ENCODE data around the gene IL27RA. TPM values are rescaled to one million over a fixed set of nuclear protein-coding genes. Genes with fewer than 3 reads are reported as not detected.
A peak's percentile ranks its signal among the peaks of the same experiment; 100 is the strongest.

The IL27RA gene
- total and polyA plus RNA-seq, 2 experiments from 2014 or later = 7.7 to 11.4 TPM

DNA sequence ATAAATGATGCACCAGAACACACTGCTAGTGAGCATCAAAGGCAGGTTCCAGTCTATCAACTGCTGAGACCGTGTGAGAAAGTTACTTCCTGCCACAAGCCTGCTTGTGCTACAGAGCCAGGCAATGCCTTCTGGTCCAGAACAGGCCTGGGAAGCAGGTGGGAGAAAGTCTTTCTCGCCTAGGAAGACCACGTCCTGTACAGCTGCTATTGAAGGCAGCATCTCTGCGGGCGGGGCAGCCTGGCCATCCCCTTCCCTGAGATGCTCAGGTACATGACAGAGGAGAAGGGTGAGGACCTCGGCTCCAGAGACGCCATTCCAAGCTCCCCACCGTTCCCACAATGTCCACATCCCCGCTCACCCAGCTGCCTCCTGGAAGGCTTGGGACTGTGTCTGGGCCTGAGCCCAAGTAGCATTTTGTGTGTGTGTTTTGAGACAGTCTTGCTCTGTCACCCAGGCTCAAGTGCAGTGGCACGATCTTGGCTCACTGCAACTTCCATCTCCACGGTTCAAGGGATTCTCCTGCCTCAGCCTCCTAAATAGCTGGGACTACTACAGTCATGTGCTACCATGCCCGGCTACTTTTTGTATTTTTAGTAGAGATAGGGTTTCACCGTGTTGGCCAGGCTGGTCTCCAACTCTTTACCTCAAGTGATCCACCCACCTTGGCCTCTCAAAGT is 28.9 kb upstream of the IL27RA start:
- H3K9me2 ChIP-seq (ENCODE audit: insufficient read depth) = no peaks in the 10 kb centered on the region
- H3K4me3 ChIP-seq = no peak overlapping the region
- no peaks in the 10 kb centered on the region for H4K20me1 ChIP-seq (replicated peaks; ENCODE audit: insufficient read depth)
- ATAC-seq (no peak), DNase-seq (ENCODE audit: low spot score) (no peak)
- peaks cover 19% of the 10 kb centered on the region for H3K4me1 ChIP-seq (ENCODE audit: insufficient read depth)
- peak overlapping the region; percentile 77; the same call in 1 of the 2 replicates for H3K27ac Mint-ChIP-seq
- no peak overlapping the region for H3K27ac ChIP-seq (ENCODE audit: low read depth)
- 0 out of 2 replicates have a peak, but pooled peaks cover 6% of the 10 kb centered on the region for H3K36me3 ChIP-seq (ENCODE audit: insufficient read depth)
- peaks cover 41% of the 10 kb centered on the region for H3K79me2 ChIP-seq (replicated peaks; ENCODE audit: insufficient read depth)
- H3K36me3 Mint-ChIP-seq (ENCODE audit: low read depth) = peaks cover 30% of the 10 kb centered on the region
- no peak overlapping the region for H3K4me3 Mint-ChIP-seq
- peaks cover 17% of the 10 kb centered on the region for H3K27me3 Mint-ChIP-seq (ENCODE audit: insufficient read depth, low read depth, poor library complexity)
- no peak overlapping the region for H3K4me2 ChIP-seq
- H3F3A ChIP-seq (replicated peaks; ENCODE audit: low read depth) = peaks cover 9% of the 10 kb centered on the region; the same call in 1 of the 2 replicates
- peaks cover 20% of the 10 kb centered on the region; the same call in 2 of the 3 replicates for H3K9me3 Mint-ChIP-seq
- TF ChIP-seq, protein P1, sequence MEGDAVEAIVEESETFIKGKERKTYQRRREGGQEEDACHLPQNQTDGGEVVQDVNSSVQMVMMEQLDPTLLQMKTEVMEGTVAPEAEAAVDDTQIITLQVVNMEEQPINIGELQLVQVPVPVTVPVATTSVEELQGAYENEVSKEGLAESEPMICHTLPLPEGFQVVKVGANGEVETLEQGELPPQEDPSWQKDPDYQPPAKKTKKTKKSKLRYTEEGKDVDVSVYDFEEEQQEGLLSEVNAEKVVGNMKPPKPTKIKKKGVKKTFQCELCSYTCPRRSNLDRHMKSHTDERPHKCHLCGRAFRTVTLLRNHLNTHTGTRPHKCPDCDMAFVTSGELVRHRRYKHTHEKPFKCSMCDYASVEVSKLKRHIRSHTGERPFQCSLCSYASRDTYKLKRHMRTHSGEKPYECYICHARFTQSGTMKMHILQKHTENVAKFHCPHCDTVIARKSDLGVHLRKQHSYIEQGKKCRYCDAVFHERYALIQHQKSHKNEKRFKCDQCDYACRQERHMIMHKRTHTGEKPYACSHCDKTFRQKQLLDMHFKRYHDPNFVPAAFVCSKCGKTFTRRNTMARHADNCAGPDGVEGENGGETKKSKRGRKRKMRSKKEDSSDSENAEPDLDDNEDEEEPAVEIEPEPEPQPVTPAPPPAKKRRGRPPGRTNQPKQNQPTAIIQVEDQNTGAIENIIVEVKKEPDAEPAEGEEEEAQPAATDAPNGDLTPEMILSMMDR (conservative IDR thresholded peaks at IDR 0.05; ENCODE audit: low read depth in 2 of 2) = no peak
- TF ChIP-seq ZNF114 (CRISPR knock-in tag; IDR thresholded peaks at IDR 0.05) (no peak), STAT1 (IDR thresholded peaks at IDR 0.05; ENCODE audit: unreplicated experiment) (no peak), EZH2phosphoT487 (IDR thresholded peaks at IDR 0.05; ENCODE audit: unreplicated experiment) (no peak), EZH2 (IDR thresholded peaks at IDR 0.05; ENCODE audit: low read depth, unreplicated experiment) (no peak), ZNF331 (CRISPR knock-in tag; IDR thresholded peaks at IDR 0.05; ENCODE audit: low read depth) (no peak), CREB1 (CRISPR knock-in tag; IDR thresholded peaks at IDR 0.05; ENCODE audit: low read depth) (no peak), POLR2AphosphoS5 (IDR thresholded peaks at IDR 0.05; ENCODE audit: low read depth) (no peak), NANOG (IDR thresholded peaks at IDR 0.05; ENCODE audit: borderline replicate concordance) (no peak), JUNB (IDR thresholded peaks at IDR 0.05; ENCODE audit: unreplicated experiment) (no peak)
- TF ChIP-seq, protein P2, sequence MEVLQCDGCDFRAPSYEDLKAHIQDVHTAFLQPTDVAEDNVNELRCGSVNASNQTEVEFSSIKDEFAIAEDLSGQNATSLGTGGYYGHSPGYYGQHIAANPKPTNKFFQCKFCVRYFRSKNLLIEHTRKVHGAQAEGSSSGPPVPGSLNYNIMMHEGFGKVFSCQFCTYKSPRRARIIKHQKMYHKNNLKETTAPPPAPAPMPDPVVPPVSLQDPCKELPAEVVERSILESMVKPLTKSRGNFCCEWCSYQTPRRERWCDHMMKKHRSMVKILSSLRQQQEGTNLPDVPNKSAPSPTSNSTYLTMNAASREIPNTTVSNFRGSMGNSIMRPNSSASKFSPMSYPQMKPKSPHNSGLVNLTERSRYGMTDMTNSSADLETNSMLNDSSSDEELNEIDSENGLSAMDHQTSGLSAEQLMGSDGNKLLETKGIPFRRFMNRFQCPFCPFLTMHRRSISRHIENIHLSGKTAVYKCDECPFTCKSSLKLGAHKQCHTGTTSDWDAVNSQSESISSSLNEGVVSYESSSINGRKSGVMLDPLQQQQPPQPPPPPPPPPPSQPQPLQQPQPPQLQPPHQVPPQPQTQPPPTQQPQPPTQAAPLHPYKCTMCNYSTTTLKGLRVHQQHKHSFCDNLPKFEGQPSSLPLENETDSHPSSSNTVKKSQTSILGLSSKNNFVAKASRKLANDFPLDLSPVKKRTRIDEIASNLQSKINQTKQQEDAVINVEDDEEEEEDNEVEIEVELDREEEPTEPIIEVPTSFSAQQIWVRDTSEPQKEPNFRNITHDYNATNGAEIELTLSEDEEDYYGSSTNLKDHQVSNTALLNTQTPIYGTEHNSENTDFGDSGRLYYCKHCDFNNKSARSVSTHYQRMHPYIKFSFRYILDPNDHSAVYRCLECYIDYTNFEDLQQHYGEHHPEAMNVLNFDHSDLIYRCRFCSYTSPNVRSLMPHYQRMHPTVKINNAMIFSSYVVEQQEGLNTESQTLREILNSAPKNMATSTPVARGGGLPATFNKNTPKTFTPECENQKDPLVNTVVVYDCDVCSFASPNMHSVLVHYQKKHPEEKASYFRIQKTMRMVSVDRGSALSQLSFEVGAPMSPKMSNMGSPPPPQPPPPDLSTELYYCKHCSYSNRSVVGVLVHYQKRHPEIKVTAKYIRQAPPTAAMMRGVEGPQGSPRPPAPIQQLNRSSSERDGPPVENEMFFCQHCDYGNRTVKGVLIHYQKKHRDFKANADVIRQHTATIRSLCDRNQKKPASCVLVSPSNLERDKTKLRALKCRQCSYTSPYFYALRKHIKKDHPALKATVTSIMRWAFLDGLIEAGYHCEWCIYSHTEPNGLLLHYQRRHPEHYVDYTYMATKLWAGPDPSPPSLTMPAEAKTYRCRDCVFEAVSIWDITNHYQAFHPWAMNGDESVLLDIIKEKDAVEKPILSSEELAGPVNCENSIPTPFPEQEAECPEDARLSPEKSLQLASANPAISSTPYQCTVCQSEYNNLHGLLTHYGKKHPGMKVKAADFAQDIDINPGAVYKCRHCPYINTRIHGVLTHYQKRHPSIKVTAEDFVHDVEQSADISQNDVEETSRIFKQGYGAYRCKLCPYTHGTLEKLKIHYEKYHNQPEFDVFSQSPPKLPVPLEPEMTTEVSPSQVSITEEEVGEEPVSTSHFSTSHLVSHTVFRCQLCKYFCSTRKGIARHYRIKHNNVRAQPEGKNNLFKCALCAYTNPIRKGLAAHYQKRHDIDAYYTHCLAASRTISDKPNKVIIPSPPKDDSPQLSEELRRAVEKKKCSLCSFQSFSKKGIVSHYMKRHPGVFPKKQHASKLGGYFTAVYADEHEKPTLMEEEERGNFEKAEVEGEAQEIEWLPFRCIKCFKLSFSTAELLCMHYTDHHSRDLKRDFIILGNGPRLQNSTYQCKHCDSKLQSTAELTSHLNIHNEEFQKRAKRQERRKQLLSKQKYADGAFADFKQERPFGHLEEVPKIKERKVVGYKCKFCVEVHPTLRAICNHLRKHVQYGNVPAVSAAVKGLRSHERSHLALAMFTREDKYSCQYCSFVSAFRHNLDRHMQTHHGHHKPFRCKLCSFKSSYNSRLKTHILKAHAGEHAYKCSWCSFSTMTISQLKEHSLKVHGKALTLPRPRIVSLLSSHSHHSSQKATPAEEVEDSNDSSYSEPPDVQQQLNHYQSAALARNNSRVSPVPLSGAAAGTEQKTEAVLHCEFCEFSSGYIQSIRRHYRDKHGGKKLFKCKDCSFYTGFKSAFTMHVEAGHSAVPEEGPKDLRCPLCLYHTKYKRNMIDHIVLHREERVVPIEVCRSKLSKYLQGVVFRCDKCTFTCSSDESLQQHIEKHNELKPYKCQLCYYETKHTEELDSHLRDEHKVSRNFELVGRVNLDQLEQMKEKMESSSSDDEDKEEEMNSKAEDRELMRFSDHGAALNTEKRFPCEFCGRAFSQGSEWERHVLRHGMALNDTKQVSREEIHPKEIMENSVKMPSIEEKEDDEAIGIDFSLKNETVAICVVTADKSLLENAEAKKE (CRISPR knock-in tag; IDR thresholded peaks at IDR 0.05) = no peak
- TF ChIP-seq, protein P3, sequence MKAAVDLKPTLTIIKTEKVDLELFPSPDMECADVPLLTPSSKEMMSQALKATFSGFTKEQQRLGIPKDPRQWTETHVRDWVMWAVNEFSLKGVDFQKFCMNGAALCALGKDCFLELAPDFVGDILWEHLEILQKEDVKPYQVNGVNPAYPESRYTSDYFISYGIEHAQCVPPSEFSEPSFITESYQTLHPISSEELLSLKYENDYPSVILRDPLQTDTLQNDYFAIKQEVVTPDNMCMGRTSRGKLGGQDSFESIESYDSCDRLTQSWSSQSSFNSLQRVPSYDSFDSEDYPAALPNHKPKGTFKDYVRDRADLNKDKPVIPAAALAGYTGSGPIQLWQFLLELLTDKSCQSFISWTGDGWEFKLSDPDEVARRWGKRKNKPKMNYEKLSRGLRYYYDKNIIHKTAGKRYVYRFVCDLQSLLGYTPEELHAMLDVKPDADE (IDR thresholded peaks at IDR 0.05) = no peak
- TF ChIP-seq, protein P4, sequence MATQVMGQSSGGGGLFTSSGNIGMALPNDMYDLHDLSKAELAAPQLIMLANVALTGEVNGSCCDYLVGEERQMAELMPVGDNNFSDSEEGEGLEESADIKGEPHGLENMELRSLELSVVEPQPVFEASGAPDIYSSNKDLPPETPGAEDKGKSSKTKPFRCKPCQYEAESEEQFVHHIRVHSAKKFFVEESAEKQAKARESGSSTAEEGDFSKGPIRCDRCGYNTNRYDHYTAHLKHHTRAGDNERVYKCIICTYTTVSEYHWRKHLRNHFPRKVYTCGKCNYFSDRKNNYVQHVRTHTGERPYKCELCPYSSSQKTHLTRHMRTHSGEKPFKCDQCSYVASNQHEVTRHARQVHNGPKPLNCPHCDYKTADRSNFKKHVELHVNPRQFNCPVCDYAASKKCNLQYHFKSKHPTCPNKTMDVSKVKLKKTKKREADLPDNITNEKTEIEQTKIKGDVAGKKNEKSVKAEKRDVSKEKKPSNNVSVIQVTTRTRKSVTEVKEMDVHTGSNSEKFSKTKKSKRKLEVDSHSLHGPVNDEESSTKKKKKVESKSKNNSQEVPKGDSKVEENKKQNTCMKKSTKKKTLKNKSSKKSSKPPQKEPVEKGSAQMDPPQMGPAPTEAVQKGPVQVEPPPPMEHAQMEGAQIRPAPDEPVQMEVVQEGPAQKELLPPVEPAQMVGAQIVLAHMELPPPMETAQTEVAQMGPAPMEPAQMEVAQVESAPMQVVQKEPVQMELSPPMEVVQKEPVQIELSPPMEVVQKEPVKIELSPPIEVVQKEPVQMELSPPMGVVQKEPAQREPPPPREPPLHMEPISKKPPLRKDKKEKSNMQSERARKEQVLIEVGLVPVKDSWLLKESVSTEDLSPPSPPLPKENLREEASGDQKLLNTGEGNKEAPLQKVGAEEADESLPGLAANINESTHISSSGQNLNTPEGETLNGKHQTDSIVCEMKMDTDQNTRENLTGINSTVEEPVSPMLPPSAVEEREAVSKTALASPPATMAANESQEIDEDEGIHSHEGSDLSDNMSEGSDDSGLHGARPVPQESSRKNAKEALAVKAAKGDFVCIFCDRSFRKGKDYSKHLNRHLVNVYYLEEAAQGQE (IDR thresholded peaks at IDR 0.05; ENCODE audit: unreplicated experiment) = no peak
- H3K4me1 Mint-ChIP-seq = peaks cover 22% of the 10 kb centered on the region
- no peak overlapping the region for H2AFZ ChIP-seq
- H3K27me3 ChIP-seq (ENCODE audit: insufficient read depth) = no peaks in the 10 kb centered on the region

Data from GM23338 (cell line).